Measurements from ENCODE around the gene DEPP1.

- TF ChIP-seq ZNF791 (tag by site-specific recombination; IDR thresholded peaks at IDR 0.05): no peak
- TF ChIP-seq ZNF670 (tag by site-specific recombination; IDR thresholded peaks at IDR 0.05; ENCODE audit: low read depth): no peak
- TF ChIP-seq ZNF707 (tag by site-specific recombination; IDR thresholded peaks at IDR 0.05): no peak
- TF ChIP-seq CTCF (tag by site-specific recombination; IDR thresholded peaks at IDR 0.05): no peak
These were observed 6.5 kb downstream of the DEPP1 start for GRCh38 chr10:44971935-44972757.
